Endothelial cell of umbilical vein (primary cell): Measurements from ENCODE around the gene VIPAS39. TPM values are rescaled to one million over a fixed set of nuclear protein-coding genes. Genes with fewer than 3 reads are reported as not detected.

Source experiments
- BruUV-seq: library from RNA; stranded (reverse); fragments of 400-500 nt; replicated peaks from 2 replicates; lab custom pipeline; 2021; lab: Mats Ljungman, UMichigan
- CTCF ChIA-PET: fragments of 300-600, 350-600 bp; sonication (Branson Sonifier 250); formaldehyde crosslinking; loops from one replicate; lab custom pipeline; 2021; ENCODE audit warnings: antibody characterized with exemption, inconsistent platforms; lab: Charles Lee
- POLR2A ChIA-PET: fragments of 300-600, 350-600 bp; sonication (Branson Sonifier 250); formaldehyde crosslinking; loops from one replicate; lab custom pipeline; 2021; ENCODE audit warnings: antibody characterized with exemption, inconsistent platforms; lab: Charles Lee
- DNase-seq: peaks from one replicate; pipeline ENCODE4 v3.0.0-alpha.2; 2011; ENCODE audit warnings: low read depth, low spot score
- FAIRE-seq: peaks from 2 replicates; lab custom pipeline; 2011; peaks lifted over from hg19 to GRCh38; lab: Jason Lieb, UNC
- H2AFZ ChIP-seq: 2 replicates; pipeline ENCODE4 v1.6.0; 2012; ENCODE audit warnings: low read depth, low read length, control low read depth, inconsistent platforms
- H3K27ac ChIP-seq: 2 replicates; pipeline ENCODE4 v1.5.1; 2011; ENCODE audit warnings: low read depth, mild to moderate bottlenecking, control low read depth, low read length, moderate library complexity; ENCODE audit not compliant: insufficient read depth
- H3K27me3 ChIP-seq, 2 experiments: 2 replicates each; pipeline versions ENCODE4 v1.6.0 to v1.6.1; 2011; ENCODE audit warnings: low read length in 2 of 2, mixed read lengths in 1 of 2; ENCODE audit not compliant: control insufficient read depth in 2 of 2, insufficient read depth in 2 of 2
- H3K36me3 ChIP-seq, 2 experiments: 2 replicates in 1 of 2; 3 replicates in 1 of 2; pipeline ENCODE4 v1.5.1; 2011; ENCODE audit warnings: low read length in 2 of 2, mild to moderate bottlenecking in 1 of 2, moderate library complexity in 1 of 2; ENCODE audit not compliant: control insufficient read depth in 2 of 2, insufficient read depth in 2 of 2; ENCODE audit errors: extremely low read depth in 1 of 2
- H3K4me1 ChIP-seq: 3 replicates; pipeline ENCODE4 v1.5.1; 2011; ENCODE audit warnings: mild to moderate bottlenecking, low read length; ENCODE audit not compliant: control insufficient read depth, insufficient read depth; ENCODE audit errors: extremely low read depth
- H3K4me2 ChIP-seq: 2 replicates; pipeline ENCODE4 v1.6.1; 2011; ENCODE audit warnings: low read length, control low read depth, mixed read lengths; ENCODE audit not compliant: insufficient read depth
- H3K4me3 ChIP-seq, 3 experiments: fragments of 200-600 bp in 1 of 3; sonication (generic), shearing (Covaris generic) in 1 of 3; replicated peaks in 1 of 3; 2 replicates each; pipeline ENCODE4 v1.5.1; 2011 to 2016; ENCODE audit warnings: control low read depth in 3 of 3, low read length in 3 of 3, mild to moderate bottlenecking in 2 of 3, inconsistent platforms in 1 of 3, low read depth in 1 of 3, moderate library complexity in 1 of 3; ENCODE audit not compliant: insufficient read depth in 1 of 3
- H3K79me2 ChIP-seq: 2 replicates; pipeline ENCODE4 v1.6.0; 2012; ENCODE audit warnings: low read length, inconsistent platforms; ENCODE audit not compliant: control insufficient read depth, insufficient read depth
- H3K9ac ChIP-seq: replicated peaks from 2 replicates; pipeline ENCODE3; 2011; ENCODE audit warnings: low read length, control low read depth; ENCODE audit not compliant: insufficient read depth; ENCODE audit errors: extremely low read depth
- H3K9me1 ChIP-seq: replicated peaks from 3 replicates; pipeline ENCODE4 v1.6.0; 2011; ENCODE audit warnings: mild to moderate bottlenecking, low read length; ENCODE audit not compliant: control insufficient read depth, insufficient read depth; ENCODE audit errors: extremely low read depth
- H3K9me3 ChIP-seq: replicated peaks from 2 replicates; pipeline ENCODE4 v1.5.1; 2012; ENCODE audit warnings: low read length, inconsistent platforms; ENCODE audit not compliant: control insufficient read depth, insufficient read depth
- H4K20me1 ChIP-seq: replicated peaks from 2 replicates; pipeline ENCODE3; 2011; ENCODE audit warnings: mild to moderate bottlenecking, low read length; ENCODE audit not compliant: control insufficient read depth, insufficient read depth; ENCODE audit errors: extremely low read depth
- CTCF ChIP-seq, 2 donors: IDR thresholded peaks; 1 replicate in 1 of 2; 2 replicates in 1 of 2; pipeline ENCODE4 v1.5.1; 2011; ENCODE audit warnings: low read length in 2 of 2, mild to moderate bottlenecking in 2 of 2, moderate library complexity in 2 of 2, control low read depth in 1 of 2, inconsistent platforms in 1 of 2, low read depth in 1 of 2; ENCODE audit not compliant: insufficient read depth in 1 of 2; ENCODE audit errors: extremely low read depth in 1 of 2
- EZH2 ChIP-seq: IDR thresholded peaks from 2 replicates; pipeline ENCODE4 v1.6.1; 2012; ENCODE audit warnings: borderline replicate concordance, low read depth, mild to moderate bottlenecking, moderate library complexity, low read length, inconsistent platforms; ENCODE audit not compliant: severe bottlenecking
- FOS ChIP-seq: IDR thresholded peaks from 2 replicates; pipeline ENCODE4 v1.6.1; 2011; ENCODE audit warnings: mild to moderate bottlenecking, low read length, moderate library complexity, borderline replicate concordance; ENCODE audit not compliant: insufficient read depth
- GATA2 ChIP-seq: IDR thresholded peaks from 2 replicates; pipeline ENCODE4 v1.7.0; 2011; ENCODE audit warnings: low read depth, mild to moderate bottlenecking, moderate library complexity, mixed read lengths, low read length; ENCODE audit not compliant: insufficient read length, insufficient read depth
- JUN ChIP-seq: IDR thresholded peaks from 2 replicates; pipeline ENCODE4 v1.6.1; 2011; ENCODE audit warnings: borderline replicate concordance, low read depth; ENCODE audit not compliant: insufficient read length, insufficient read depth
- MAX ChIP-seq: IDR thresholded peaks from 2 replicates; pipeline ENCODE4 v1.6.1; 2011; ENCODE audit not compliant: insufficient read depth, insufficient read length
- MYC ChIP-seq: IDR thresholded peaks from one replicate; pipeline ENCODE4 v1.6.1; 2011; ENCODE audit warnings: mild to moderate bottlenecking, low read depth, low read length
- POLR2A ChIP-seq: IDR thresholded peaks from 2 replicates; pipeline ENCODE4 v1.6.1; 2012; ENCODE audit warnings: low read depth, mild to moderate bottlenecking, control low read depth, low read length
- POLR2AphosphoS5 ChIP-seq: IDR thresholded peaks from 2 replicates; pipeline ENCODE4 v1.6.1; 2012; ENCODE audit warnings: low read depth, mild to moderate bottlenecking, control low read depth, low read length, moderate library complexity; ENCODE audit not compliant: insufficient read depth
- dilution Hi-C: fragments of 300-500 bp; cut with MboI; formaldehyde crosslinking; loops from one replicate; pipeline ENCODE4 v1.15.0; 2019; ENCODE audit warnings: low sequenced_read_pairs; ENCODE audit not compliant: extremely low pct_ligation_motif_present
- intact Hi-C: fragments of 100-400 bp; cut with micrococcal nuclease; formaldehyde crosslinking; loops from one replicate; pipeline ENCODE4 v1.10.0; 2022
- polyA plus RNA-seq, 4 experiments: library from polyadenylated mRNA; depleted of rRNA in 3 of 4; stranded (reverse) in 3 of 4; unstranded in 1 of 4; fragments of >200 nt; gene quantifications; 2 replicates each; pipeline versions ENCODE4 v1.2.1 to v1.2.3, GENCODE V29; 2011 to 2012; ENCODE audit warnings: missing spikeins in 1 of 4
- total RNA-seq: library from RNA; stranded (reverse); gene quantifications from 2 replicates; pipeline ENCODE4 v1.2.3, GENCODE V29; 2021

The VIPAS39 gene
- total and polyA plus RNA-seq, 2 donors (not counting 3 experiments of a cell fraction or from before 2014, with no cell fraction given) = 24.2 to 28.2 TPM

- FAIRE-seq = no peak
- H3K36me3 ChIP-seq = peaks cover 4 to 29% of the 10 kb centered on the region in 2 experiments
- no peaks in the 10 kb centered on the region for H3K9me1 ChIP-seq
Observed at GRCh38 chr14:77423423-77423822, 34.0 kb downstream of the VIPAS39 start, which contains the start of gene NOXRED1. Gene NOXRED1, minus strand, starts transcription at chr14:77423523. Its CDS starts 634 bp downstream, at chr14:77422889.

More at GRCh38 chr14:77423423-77423822, 34.0 kb downstream of the VIPAS39 start, which contains the start of gene NOXRED1:
- no peak for DNase-seq
- ChIA-PET CTCF (no interaction called here), POLR2A (no interaction called here)
- TF ChIP-seq MAX (no peak), FOS (no peak), MYC (no peak), GATA2 (no peak), EZH2 (no peak), JUN (no peak), POLR2A (no peak), POLR2AphosphoS5 (no peak), CTCF (IDR thresholded peaks at IDR 0.05; ENCODE audit: extremely low read depth in 1 of 2, insufficient read depth in 1 of 2, low read depth in 1 of 2, low read length in 2 of 2) (no peak)
- H3K27ac ChIP-seq = no peak within 1 kb of the TSS
- H3K27me3 ChIP-seq = no peaks in the 10 kb centered on the region
- H3K79me2 ChIP-seq = no peaks in the 10 kb centered on the region
- H3K4me3 ChIP-seq = no peak within 1 kb of the TSS
- dilution Hi-C loops (no loop called here), intact Hi-C loops (no loop called here)
- H4K20me1 ChIP-seq = no peaks in the 10 kb centered on the region
- no peak within 1 kb of the TSS for H3K4me2 ChIP-seq
- H3K9ac ChIP-seq = no peak within 1 kb of the TSS
- BruUV-seq = no TSS peak
- H3K4me1 ChIP-seq = no peaks in the 10 kb centered on the region
- H2AFZ ChIP-seq = no peak within 1 kb of the TSS
- no peaks in the 10 kb centered on the region for H3K9me3 ChIP-seq
